Breast epithelium (tissue), 3 donors: Measurements from ENCODE around the gene SHISA5.

ENCODE experiments used
- POLR2A ChIP-seq: fragments of 450-650 bp; IDR thresholded peaks from one replicate; pipeline ENCODE4 v1.6.1; 2016; ENCODE audit warnings: antibody characterized with exemption, mild to moderate bottlenecking, moderate library complexity
- POLR2AphosphoS5 ChIP-seq, 3 donors: sonication (generic); formaldehyde crosslinking; IDR thresholded peaks; one replicate each; pipeline ENCODE4 v1.6.1; 2017; ENCODE audit warnings: antibody characterized with exemption in 3 of 3
- TF ChIP-seq, protein P1 (sequence below), 3 donors: fragments of 450-650 bp; IDR thresholded peaks; one replicate each; pipeline ENCODE4 v1.5.1; 2016 to 2017; ENCODE audit warnings: antibody characterized with exemption in 3 of 3, mild to moderate bottlenecking in 3 of 3, moderate library complexity in 3 of 3

DNA sequence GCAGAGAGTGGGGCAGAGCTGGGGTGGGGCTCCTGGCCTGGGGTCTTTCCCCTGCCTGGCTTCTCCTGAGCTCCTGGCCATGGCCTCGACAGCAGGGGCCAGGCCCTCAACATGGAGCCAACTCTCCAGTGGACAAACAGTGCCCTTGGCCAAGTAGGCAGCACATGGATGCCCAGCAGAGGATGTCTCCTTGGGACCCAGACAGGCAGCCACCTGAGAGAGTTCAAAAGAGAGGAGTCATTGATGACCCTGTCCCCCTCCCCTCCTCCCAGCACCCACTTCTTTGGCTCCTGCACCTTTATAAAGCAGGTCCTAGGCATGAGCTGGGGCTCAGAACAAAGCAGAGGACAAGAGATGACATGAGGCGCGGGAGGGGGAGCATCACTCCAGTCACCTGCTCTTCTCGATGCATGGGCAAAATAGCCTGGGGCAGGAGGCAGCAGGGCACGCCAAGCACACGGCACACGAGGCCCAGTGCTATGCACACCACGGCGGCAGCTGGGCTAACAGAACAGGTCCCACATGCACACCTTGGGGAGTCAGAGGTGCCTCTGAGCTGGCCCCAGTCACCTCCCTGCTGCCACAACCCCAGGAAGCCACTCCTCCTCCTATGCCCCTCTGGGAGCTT is 27.4 kb downstream of the SHISA5 start:
- TF ChIP-seq POLR2AphosphoS5 (IDR thresholded peaks at IDR 0.05) = no peak
- TF ChIP-seq, protein P1, sequence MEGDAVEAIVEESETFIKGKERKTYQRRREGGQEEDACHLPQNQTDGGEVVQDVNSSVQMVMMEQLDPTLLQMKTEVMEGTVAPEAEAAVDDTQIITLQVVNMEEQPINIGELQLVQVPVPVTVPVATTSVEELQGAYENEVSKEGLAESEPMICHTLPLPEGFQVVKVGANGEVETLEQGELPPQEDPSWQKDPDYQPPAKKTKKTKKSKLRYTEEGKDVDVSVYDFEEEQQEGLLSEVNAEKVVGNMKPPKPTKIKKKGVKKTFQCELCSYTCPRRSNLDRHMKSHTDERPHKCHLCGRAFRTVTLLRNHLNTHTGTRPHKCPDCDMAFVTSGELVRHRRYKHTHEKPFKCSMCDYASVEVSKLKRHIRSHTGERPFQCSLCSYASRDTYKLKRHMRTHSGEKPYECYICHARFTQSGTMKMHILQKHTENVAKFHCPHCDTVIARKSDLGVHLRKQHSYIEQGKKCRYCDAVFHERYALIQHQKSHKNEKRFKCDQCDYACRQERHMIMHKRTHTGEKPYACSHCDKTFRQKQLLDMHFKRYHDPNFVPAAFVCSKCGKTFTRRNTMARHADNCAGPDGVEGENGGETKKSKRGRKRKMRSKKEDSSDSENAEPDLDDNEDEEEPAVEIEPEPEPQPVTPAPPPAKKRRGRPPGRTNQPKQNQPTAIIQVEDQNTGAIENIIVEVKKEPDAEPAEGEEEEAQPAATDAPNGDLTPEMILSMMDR (IDR thresholded peaks at IDR 0.05) = no peak
- TF ChIP-seq POLR2A = no peak
